HepG2 (cell line): ENCODE results near the gene UPF3A. TPM values are rescaled to one million over a fixed set of nuclear protein-coding genes. Genes with fewer than 3 reads are reported as not detected.
A peak's percentile ranks its signal among the peaks of the same experiment; 100 is the strongest.

Source experiments
- ADNP ChIP-seq: sonication (generic); formaldehyde crosslinking; IDR thresholded peaks from 2 replicates; pipeline ENCODE4 v1.4.0; 2020; ENCODE audit warnings: missing genetic modification reagents
- BRF2 ChIP-seq: sonication (generic); formaldehyde crosslinking; IDR thresholded peaks from 2 replicates; pipeline ENCODE4 v1.8.1; 2022; ENCODE audit warnings: mild to moderate bottlenecking, missing genetic modification reagents
- CREB3 ChIP-seq: sonication (generic); formaldehyde crosslinking; IDR thresholded peaks from 2 replicates; pipeline ENCODE4 v1.5.0; 2020; ENCODE audit warnings: missing genetic modification reagents
- DNMT1 ChIP-seq: sonication (generic); formaldehyde crosslinking; IDR thresholded peaks from 2 replicates; pipeline ENCODE4 v1.5.1; 2020; ENCODE audit warnings: mild to moderate bottlenecking, missing genetic modification reagents
- DNMT3B ChIP-seq: conservative IDR thresholded peaks from 2 replicates; pipeline ENCODE4 v1.6.1; 2016; ENCODE audit warnings: missing biosample characterization, control low read depth
- FOXA1 ChIP-seq, 2 experiments: fragments of 450-650 bp in 1 of 2; sonication (generic) in 1 of 2; formaldehyde crosslinking in 1 of 2; IDR thresholded peaks; 2 replicates each; pipeline versions ENCODE4 v1.4.0 to v1.6.1; 2016 to 2020; ENCODE audit warnings: missing genetic modification reagents in 1 of 2
- GFI1 ChIP-seq: sonication (generic); formaldehyde crosslinking; IDR thresholded peaks from 2 replicates; pipeline ENCODE4 v1.5.0; 2020; ENCODE audit warnings: missing genetic modification reagents, mild to moderate bottlenecking, borderline replicate concordance
- MXD4 ChIP-seq: IDR thresholded peaks from 2 replicates; pipeline ENCODE4 v1.6.1; 2016; ENCODE audit warnings: mild to moderate bottlenecking, missing biosample characterization, missing genetic modification reagents
- PRDM15 ChIP-seq: sonication (generic); formaldehyde crosslinking; IDR thresholded peaks from 2 replicates; pipeline ENCODE4 v1.4.0; 2020; ENCODE audit warnings: missing genetic modification reagents
- TCF7 ChIP-seq: sonication (generic); IDR thresholded peaks from 2 replicates; pipeline ENCODE4 v1.6.1; 2016; ENCODE audit warnings: antibody characterized with exemption, low read depth
- THAP11 ChIP-seq: IDR thresholded peaks from 2 replicates; pipeline ENCODE4 v1.6.1; 2016; ENCODE audit warnings: missing biosample characterization, missing genetic modification reagents
- ZBTB46 ChIP-seq: sonication (generic); formaldehyde crosslinking; IDR thresholded peaks from 2 replicates; pipeline ENCODE4 v1.4.0; 2020; ENCODE audit warnings: mild to moderate bottlenecking, missing genetic modification reagents, borderline replicate concordance
- ZNF143 ChIP-seq: sonication (generic); formaldehyde crosslinking; IDR thresholded peaks from 2 replicates; pipeline ENCODE4 v1.4.0; 2020; ENCODE audit warnings: missing genetic modification reagents
- ZNF354B ChIP-seq: sonication (generic); formaldehyde crosslinking; IDR thresholded peaks from 2 replicates; pipeline ENCODE4 v1.8.0; 2022; ENCODE audit warnings: mild to moderate bottlenecking, missing genetic modification reagents
- ZNF556 ChIP-seq: sonication (generic); formaldehyde crosslinking; IDR thresholded peaks from 2 replicates; pipeline ENCODE4 v1.4.0; 2020; ENCODE audit warnings: mild to moderate bottlenecking, missing genetic modification reagents, borderline replicate concordance
- ZNF614 ChIP-seq: IDR thresholded peaks from 2 replicates; pipeline ENCODE4 v1.6.1; 2018; ENCODE audit warnings: missing biosample characterization, missing genetic modification reagents, inconsistent platforms, borderline replicate concordance
- ZNF660 ChIP-seq: sonication (generic); formaldehyde crosslinking; IDR thresholded peaks from 2 replicates; pipeline ENCODE4 v1.5.1; 2020; ENCODE audit warnings: mild to moderate bottlenecking, low read depth, missing genetic modification reagents, borderline replicate concordance
- ZNF839 ChIP-seq: sonication (generic); formaldehyde crosslinking; IDR thresholded peaks from 2 replicates; pipeline ENCODE4 v1.4.0; 2020; ENCODE audit warnings: missing genetic modification reagents, mild to moderate bottlenecking, borderline replicate concordance
- ZNF891 ChIP-seq: sonication (generic); formaldehyde crosslinking; IDR thresholded peaks from 2 replicates; pipeline ENCODE4 v1.5.0; 2020; ENCODE audit warnings: mild to moderate bottlenecking, missing genetic modification reagents
- ZSCAN29 ChIP-seq: sonication (generic); formaldehyde crosslinking; conservative IDR thresholded peaks from 2 replicates; pipeline ENCODE4 v1.4.0; 2020; ENCODE audit warnings: mild to moderate bottlenecking, missing genetic modification reagents
- polyA plus RNA-seq, 8 experiments: library from polyadenylated mRNA; depleted of rRNA in 3 of 8; stranded (reverse) in 7 of 8; unstranded in 1 of 8; fragments of >200 nt; fragmentation: Illumina TruSeq in 4 of 8; extraction: Trizol in 4 of 8; gene quantifications; 2 replicates each; pipeline versions ENCODE4 v1.2.1 to v1.2.3, GENCODE V29; 2011 to 2016; ENCODE audit warnings: low read depth in 4 of 8, missing spikeins in 1 of 8, mixed read lengths in 1 of 8; ENCODE audit not compliant: insufficient read depth in 1 of 8
- total RNA-seq, 5 experiments: library from RNA; depleted of rRNA; stranded (reverse); fragments of >200 nt; fragmentation: Illumina TruSeq; extraction: Trizol; gene quantifications; 2 replicates each; pipeline ENCODE4 v1.2.3, GENCODE V29; 2016; ENCODE audit warnings: low read depth in 1 of 5

Gene UPF3A
- total and polyA plus RNA-seq, 2 of the 13 experiments (the other 11 are each of a cell fraction or from before 2014, with no cell fraction given): 60.2 to 63.8 TPM

GRCh38 chr13:114281351-114282040, at the start of gene UPF3A (continued):
- TF ChIP-seq MXD4 (CRISPR knock-in tag): peak; percentile 39; the same call in 1 of the 2 replicates
- TF ChIP-seq THAP11 (CRISPR knock-in tag): peak; percentile 66
- TF ChIP-seq DNMT3B: no peak
- no peak for TF ChIP-seq PRDM15
- 0 out of 2 replicates have a peak, but pooled peaks have one; percentile 73 for TF ChIP-seq ZNF354B (CRISPR knock-in tag)
- TF ChIP-seq ZNF891 (CRISPR knock-in tag): no peak
- TF ChIP-seq GFI1 (CRISPR knock-in tag): no peak
- TF ChIP-seq TCF7: peak; percentile 57; the same call in 1 of the 2 replicates
- peak; percentile 67; the same call in 1 of the 2 replicates for TF ChIP-seq ZNF614 (CRISPR knock-in tag)
- TF ChIP-seq CREB3 (CRISPR knock-in tag): no peak; the same call in 1 of the 2 replicates
- no peak for TF ChIP-seq ZBTB46
- TF ChIP-seq ZSCAN29: no peak
- no peak for TF ChIP-seq ADNP (CRISPR knock-in tag)
- no peak for TF ChIP-seq ZNF839 (CRISPR knock-in tag)
- no peak; the same call in 1 of the 2 replicates for TF ChIP-seq BRF2 (CRISPR knock-in tag)
- no peak for TF ChIP-seq FOXA1 (IDR thresholded peaks at IDR 0.05)
- TF ChIP-seq FOXA1 (CRISPR knock-in tag; IDR thresholded peaks at IDR 0.05): no peak
- no peak; the same call in 1 of the 2 replicates for TF ChIP-seq DNMT1 (CRISPR knock-in tag)
- TF ChIP-seq ZNF556: peak; percentile 41; the same call in 1 of the 2 replicates
- TF ChIP-seq ZNF143 (CRISPR knock-in tag): no peak
- no peak for TF ChIP-seq ZNF660 (CRISPR knock-in tag)
